Activated CD4-positive, alpha-beta T cell treated with anti-CD3 and anti-CD28 coated beads, Interleukin-2, amount 50 U/mL, for 1 hour (primary cell): ENCODE results near the gene ARHGEF25.
"Not testable (repeated sequence)": the region's sequence is repeated elsewhere in the genome, so short reads cannot be mapped to it uniquely, and the experiment has no call there.

Experiments used
- DNase-seq: peaks from one replicate; pipeline ENCODE4 v3.0.0-alpha.2; 2020

ARHGEF25 gene

GRCh38 chr12:57586128-57586527 lies 25.1 kb upstream of the ARHGEF25 start:
- DNase-seq: no peak

DNA sequence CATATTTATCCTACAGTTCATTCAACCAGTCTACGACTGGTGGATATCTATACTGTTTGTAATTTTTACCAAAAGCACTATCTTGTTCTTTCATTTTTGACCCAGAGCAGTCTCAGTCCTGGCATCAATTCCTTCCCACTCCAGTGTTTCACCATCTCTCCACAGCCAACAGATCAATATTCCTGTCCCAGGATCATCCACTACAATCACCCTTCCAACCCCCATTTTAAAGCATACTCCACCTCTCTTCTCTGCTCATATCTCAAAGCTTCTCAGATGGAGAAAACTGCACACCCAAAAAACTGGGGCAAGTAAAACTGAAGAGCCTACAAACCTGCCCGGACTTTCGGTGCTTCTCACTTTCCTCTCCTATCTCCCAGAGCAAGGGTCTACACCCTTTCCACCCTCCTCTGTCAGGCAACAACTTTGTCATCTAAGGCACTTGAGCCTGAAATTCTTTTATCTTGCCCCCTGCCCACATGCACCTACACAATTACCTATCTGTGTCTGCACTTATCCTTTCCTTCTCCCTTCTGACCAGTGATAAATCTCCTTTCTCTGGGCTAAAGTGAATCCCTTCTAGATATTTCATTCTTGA lies 24.3 kb upstream of the ARHGEF25 start:
- no peak for DNase-seq

GRCh38 chr12:57588951-57589610 lies 22.2 kb upstream of the ARHGEF25 start:
- DNase-seq: not testable (repeated sequence)

GRCh38 chr12:57590479-57590863 lies 20.8 kb upstream of the ARHGEF25 start:
- DNase-seq: no peak

- DNase-seq: peak; percentile 65
These were observed 20.1 kb upstream of the ARHGEF25 start, which contains the start of gene PIP4K2C for GRCh38 chr12:57590864-57591781. Gene PIP4K2C, plus strand, starts transcription at chr12:57591192. Its CDS starts 98 bp downstream, at chr12:57591290.

DNA sequence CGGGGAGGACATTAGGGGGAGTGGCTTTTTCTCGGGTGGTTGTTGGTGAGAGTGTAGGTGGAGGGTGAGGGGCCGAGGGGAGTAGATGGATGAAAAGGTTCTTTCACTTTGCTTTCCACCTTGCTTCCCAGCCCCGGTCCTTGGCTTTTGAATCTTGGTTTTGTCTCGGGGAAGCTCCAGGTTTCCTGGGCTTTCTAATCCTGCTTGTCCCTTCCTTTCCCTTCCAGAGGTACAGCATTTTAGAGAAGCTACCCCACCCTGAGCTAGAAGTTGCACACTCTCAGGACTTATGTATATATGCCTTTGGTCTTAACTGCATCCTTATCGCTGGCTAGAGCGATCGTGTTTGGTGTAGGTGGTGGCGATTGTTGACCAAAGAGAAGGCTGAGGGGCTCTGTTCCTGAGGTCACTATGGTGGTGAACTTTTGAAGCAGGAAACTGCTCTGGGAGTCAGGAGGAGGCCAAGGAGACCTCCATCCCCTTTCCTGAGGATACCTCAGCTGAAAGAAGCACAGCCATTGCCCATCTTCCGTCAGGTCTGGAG lies 19.4 kb upstream of the ARHGEF25 start:
- DNase-seq: no peak

- no peak for DNase-seq
These were observed 18.6 kb upstream of the ARHGEF25 start for GRCh38 chr12:57592551-57593165.

GRCh38 chr12:57593187-57593586 lies 18.0 kb upstream of the ARHGEF25 start:
- no peak for DNase-seq

DNA sequence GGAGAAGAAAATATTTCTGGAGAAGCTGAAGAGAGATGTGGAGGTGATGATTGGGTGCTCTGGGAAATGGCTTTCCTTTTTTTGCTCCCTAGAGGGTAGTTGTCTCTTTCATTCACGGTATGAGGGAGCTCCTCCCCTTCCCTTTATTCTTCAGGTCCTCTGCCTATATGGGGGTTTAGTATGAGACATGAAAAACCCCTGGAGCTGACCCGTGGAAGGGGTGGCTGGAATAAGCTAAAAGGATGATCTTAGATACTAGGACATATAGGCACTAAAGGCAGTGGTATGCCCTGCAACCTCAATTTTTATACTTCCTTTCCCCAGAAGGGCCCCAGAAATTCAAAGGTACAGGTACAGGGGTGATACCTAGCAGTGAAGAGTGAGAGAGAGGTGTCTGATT lies 10.8 kb upstream of the ARHGEF25 start:
- no peak for DNase-seq

GRCh38 chr12:57602544-57602943 lies 8.7 kb upstream of the ARHGEF25 start:
- DNase-seq: no peak

GRCh38 chr12:57603324-57603723 lies 7.9 kb upstream of the ARHGEF25 start:
- no peak for DNase-seq

GRCh38 chr12:57603815-57604453 lies 7.3 kb upstream of the ARHGEF25 start:
- DNase-seq: no peak

- no peak for DNase-seq
These were observed 6.7 kb upstream of the ARHGEF25 start, which contains the start of gene DTX3 for GRCh38 chr12:57604454-57604991. Gene DTX3, plus strand, starts transcription at chr12:57604824. Its CDS starts 1,694 bp downstream, at chr12:57606518.

DNA sequence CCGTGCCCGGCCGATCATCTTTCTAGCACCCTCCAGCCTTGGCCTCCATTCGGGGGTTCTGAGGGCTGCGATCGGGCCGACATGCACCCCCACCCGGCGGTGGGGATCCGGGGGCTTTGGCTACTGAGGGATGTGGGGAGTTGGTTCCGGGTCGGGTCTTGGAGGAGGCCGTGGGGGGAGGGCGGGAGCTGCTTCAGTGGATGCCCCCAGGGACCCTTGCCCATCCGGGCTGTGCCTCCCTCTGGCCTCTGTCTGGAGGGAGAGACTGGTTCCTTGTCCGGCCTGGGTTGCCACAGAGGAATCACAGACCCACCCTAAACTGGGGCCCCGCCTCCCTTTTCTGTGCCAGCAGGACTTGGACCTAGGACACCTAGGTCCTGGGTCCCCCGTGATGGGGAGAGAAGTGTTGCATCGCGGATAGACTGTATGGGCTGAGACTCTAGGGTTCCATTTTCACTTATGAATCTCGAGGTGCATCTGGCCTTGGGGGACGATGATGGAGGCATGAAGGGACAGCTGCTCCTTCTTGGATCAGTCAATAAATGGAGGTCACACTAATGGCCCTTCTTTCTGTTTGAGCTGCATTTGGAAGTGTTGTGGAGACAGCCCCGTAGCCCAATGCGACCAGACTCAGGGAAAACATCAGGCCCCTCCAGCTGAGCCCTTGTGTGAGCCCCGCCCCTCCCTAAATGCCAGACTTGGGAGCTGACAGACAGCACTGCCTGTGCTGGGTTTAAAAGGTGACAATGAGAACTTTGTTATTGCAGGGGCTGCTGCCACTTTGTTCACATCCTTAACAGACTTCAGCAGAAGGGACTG lies 6.0 kb upstream of the ARHGEF25 start:
- DNase-seq: no peak

DNA sequence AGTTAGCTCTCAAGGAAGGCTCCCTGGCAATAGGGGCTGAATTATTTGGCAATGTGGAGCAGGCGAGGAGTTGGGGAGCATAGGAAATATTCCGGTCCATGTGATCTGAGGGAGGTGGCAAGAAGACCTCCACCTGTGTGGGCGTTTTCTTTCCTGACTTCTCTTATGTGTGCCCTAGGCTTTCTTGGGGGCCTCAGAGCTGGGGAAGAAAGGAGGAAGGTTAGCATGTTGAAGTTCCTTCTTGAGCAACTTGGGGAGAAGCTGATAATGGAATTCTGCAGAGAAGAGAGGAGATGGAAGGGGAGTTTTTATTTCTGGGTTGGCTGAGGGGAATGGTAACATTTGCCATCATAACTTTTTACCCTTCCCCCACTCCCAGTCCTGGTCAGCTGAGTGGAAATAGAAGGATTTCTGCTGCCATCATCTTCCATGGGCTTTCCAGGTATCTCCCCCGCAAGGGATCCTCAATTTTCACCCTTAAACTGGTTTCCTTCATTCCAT lies 5.4 kb upstream of the ARHGEF25 start:
- no peak for DNase-seq

DNA sequence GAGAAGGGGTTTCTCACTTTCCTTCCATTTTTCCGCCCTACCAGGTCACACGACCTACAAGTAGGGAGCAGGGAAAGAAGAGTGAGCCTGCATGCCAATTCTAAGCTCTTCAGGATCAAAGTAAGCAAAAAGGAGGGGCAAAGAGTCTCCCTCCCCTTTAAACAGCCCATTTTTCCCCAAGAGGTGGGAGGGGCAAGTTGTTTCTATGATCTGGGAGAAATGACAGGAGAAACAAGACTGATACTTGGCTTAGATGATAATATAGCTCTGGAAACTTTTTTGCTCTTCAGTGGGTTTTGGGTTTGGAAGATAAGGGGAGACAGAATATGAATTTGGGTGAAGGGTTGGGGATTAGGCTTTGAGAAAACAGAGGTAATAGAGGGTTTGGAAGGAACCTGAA lies 4.8 kb upstream of the ARHGEF25 start:
- no peak for DNase-seq

DNA sequence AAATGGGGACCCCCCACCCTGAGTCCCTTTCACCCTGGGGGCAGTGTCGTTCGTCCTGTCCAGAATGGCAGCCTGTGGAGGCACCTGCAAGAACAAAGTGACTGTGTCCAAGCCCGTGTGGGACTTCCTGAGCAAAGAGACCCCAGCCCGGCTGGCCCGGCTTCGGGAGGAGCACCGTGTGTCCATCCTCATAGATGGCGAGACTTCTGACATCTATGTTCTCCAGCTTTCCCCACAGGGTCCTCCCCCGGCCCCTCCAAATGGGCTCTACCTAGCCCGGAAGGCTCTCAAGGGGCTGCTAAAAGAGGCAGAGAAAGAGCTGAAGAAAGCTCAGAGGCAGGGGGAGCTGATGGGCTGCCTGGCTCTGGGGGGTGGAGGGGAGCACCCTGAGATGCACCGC lies 4.4 kb upstream of the ARHGEF25 start:
- DNase-seq: no peak

DNA sequence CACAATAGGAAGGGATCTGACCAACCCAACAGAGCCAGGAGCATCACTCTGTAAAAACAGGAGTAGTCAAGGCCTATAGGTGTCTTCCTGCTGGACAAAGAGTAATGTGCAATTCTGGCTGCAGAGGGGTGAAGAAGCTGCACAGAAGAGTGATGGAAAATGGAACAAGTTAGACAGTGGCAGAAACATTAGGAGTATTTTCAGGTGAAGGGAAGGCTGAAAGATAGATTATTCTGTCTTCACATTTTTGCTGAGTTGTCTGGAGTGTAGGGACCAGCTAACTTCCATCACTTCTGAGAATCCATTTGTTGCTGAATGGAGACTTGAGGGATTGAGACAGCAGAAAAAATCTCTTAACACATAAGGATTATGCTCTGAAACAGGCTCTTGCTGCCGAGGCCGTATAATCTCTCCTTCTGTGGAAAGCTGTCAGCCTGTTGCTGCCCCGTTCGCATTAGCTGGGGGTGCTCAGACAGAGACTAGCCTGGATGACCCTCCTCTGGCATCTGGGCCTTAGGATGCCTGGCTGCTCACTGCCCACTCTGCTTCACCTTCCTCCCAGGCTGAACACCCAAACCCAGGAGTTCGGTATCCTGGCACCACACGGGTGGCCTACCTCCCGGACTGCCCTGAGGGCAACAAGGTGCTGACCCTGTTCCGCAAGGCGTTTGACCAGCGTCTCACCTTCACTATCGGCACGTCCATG lies 3.1 kb upstream of the ARHGEF25 start:
- DNase-seq: no peak

DNA sequence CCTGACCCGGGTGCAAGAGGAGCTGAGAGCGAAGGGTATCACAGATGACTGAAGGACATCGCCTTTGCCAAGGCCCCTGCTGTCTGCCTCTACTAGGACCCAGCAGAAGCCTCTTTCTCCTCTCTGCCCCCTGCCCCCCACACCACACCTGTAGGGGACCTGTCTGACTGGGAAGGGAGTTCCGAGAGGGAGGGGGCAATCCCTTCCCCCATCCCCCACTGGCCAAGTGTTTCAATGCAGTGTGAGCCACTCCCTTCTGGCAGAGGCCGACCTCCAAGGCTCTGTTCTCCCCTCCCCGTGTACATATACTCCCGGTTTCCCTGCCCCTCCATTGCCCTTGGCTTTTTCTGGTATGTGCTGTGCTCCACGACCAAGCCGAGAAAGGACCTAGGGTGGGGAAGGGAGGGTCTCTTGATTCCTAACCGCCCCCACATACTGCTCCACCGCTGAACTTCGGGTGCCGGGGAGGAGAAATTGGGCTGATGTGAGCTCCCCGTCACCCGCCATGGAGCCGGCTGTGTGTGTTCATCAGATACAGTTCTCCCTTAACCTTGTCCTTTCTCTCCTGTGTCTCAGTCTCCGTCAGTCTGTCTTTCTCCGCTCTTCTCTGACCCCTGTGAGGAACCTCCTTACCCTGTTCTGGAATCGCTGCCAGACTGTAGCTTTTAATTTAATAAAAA lies 2.0 kb upstream of the ARHGEF25 start:
- no peak for DNase-seq
